ENCODE measurements around the gene CABLES1. TPM values are rescaled to one million over a fixed set of nuclear protein-coding genes. Genes with fewer than 3 reads are reported as not detected.

CABLES1 gene
- total RNA-seq, 1 donor from 2014 or later: 3.1 TPM

GRCh38 chr18:23131693-23132319 lies 3.5 kb upstream of the CABLES1 start:
- peaks cover 3% of the 10 kb centered on the region for H3K4me1 Mint-ChIP-seq (ENCODE audit: low read depth, unreplicated experiment)
- no peak for DNase-seq
- TF ChIP-seq CTCF (IDR thresholded peaks at IDR 0.05; ENCODE audit: partially characterized antibody, unreplicated experiment): peak; percentile 93
- H3K27ac Mint-ChIP-seq (ENCODE audit: unreplicated experiment): no peak overlapping the region
- H3K9me3 Mint-ChIP-seq (ENCODE audit: unreplicated experiment): peaks cover 5% of the 10 kb centered on the region
- no peak overlapping the region for H3K4me3 Mint-ChIP-seq (ENCODE audit: unreplicated experiment)
- H3K36me3 Mint-ChIP-seq (ENCODE audit: unreplicated experiment): no peaks in the 10 kb centered on the region
- H3K27me3 Mint-ChIP-seq (ENCODE audit: unreplicated experiment): peaks cover 8% of the 10 kb centered on the region

GRCh38 chr18:23133860-23134779 lies 1.2 kb upstream of the CABLES1 start:
- peaks cover 9% of the 10 kb centered on the region for H3K9me3 Mint-ChIP-seq (ENCODE audit: unreplicated experiment)
- no peak for TF ChIP-seq CTCF (IDR thresholded peaks at IDR 0.05; ENCODE audit: partially characterized antibody, unreplicated experiment)
- H3K4me1 Mint-ChIP-seq (ENCODE audit: low read depth, unreplicated experiment): peaks cover 15% of the 10 kb centered on the region
- H3K27me3 Mint-ChIP-seq (ENCODE audit: unreplicated experiment): peaks cover 18% of the 10 kb centered on the region
- peak overlapping the region; percentile 44 for H3K27ac Mint-ChIP-seq (ENCODE audit: unreplicated experiment)
- DNase-seq: no peak
- H3K4me3 Mint-ChIP-seq (ENCODE audit: unreplicated experiment): peak overlapping the region; percentile 89
- peaks cover 4% of the 10 kb centered on the region for H3K36me3 Mint-ChIP-seq (ENCODE audit: unreplicated experiment)

- Mint-ChIP-seq H3K27me3 (ENCODE audit: unreplicated experiment) (peaks cover 18% of the 10 kb centered on the region), H3K27ac (ENCODE audit: unreplicated experiment) (no peak overlapping the region), H3K4me3 (ENCODE audit: unreplicated experiment) (no peak overlapping the region), H3K36me3 (ENCODE audit: unreplicated experiment) (peaks cover 4% of the 10 kb centered on the region), H3K9me3 (ENCODE audit: unreplicated experiment) (peaks cover 9% of the 10 kb centered on the region), H3K4me1 (ENCODE audit: low read depth, unreplicated experiment) (peaks cover 15% of the 10 kb centered on the region)
- DNase-seq: peak; percentile 67
- no peak for TF ChIP-seq CTCF (IDR thresholded peaks at IDR 0.05; ENCODE audit: partially characterized antibody, unreplicated experiment)
Measured at GRCh38 chr18:23135550-23136325, 453 bp downstream of the CABLES1 start.

GRCh38 chr18:23136326-23137096 lies 1.2 kb downstream of the CABLES1 start:
- H3K4me3 Mint-ChIP-seq (ENCODE audit: unreplicated experiment): peak overlapping the region; percentile 76
- peaks cover 4% of the 10 kb centered on the region for H3K36me3 Mint-ChIP-seq (ENCODE audit: unreplicated experiment)
- DNase-seq: peak; percentile 35
- peaks cover 17% of the 10 kb centered on the region for H3K4me1 Mint-ChIP-seq (ENCODE audit: low read depth, unreplicated experiment)
- TF ChIP-seq CTCF (IDR thresholded peaks at IDR 0.05; ENCODE audit: partially characterized antibody, unreplicated experiment): no peak
- peaks cover 18% of the 10 kb centered on the region for H3K27me3 Mint-ChIP-seq (ENCODE audit: unreplicated experiment)
- no peak overlapping the region for H3K27ac Mint-ChIP-seq (ENCODE audit: unreplicated experiment)
- peaks cover 9% of the 10 kb centered on the region for H3K9me3 Mint-ChIP-seq (ENCODE audit: unreplicated experiment)

All from glutamatergic neuron (in vitro differentiated cells).